ENCODE data around the gene TANC1. TPM values are rescaled to one million over a fixed set of nuclear protein-coding genes. Genes with fewer than 3 reads are reported as not detected.

Gene TANC1
- total RNA-seq, 4 donors from 2014 or later = 27.1 to 57.4 (median 55.1) TPM

- peaks cover 0 to 10% (median 0%) of the 10 kb centered on the region in 3 donors for H3K36me3 ChIP-seq
- no peaks in the 10 kb centered on the region for H3K4me1 ChIP-seq
- no peaks in the 10 kb centered on the region for H3K9me3 ChIP-seq
- no peaks in the 10 kb centered on the region for H3K27me3 ChIP-seq
- no peak overlapping the region for H3K27ac ChIP-seq
- no peak for DNase-seq
- no peak overlapping the region for H3K4me3 ChIP-seq
- TF ChIP-seq POLR2A (IDR thresholded peaks at IDR 0.05) (no peak), CTCF (IDR thresholded peaks at IDR 0.05) (no peak)
These were observed 283.1 kb downstream of the TANC1 start for GRCh38 chr2:159251296-159252173.

GRCh38 chr2:159252905-159253304 lies 284.5 kb downstream of the TANC1 start:
- TF ChIP-seq POLR2A (IDR thresholded peaks at IDR 0.05) (no peak), CTCF (IDR thresholded peaks at IDR 0.05) (no peak)
- peaks cover 0 to 13% (median 0%) of the 10 kb centered on the region in 3 donors for H3K36me3 ChIP-seq
- no peak overlapping the region for H3K27ac ChIP-seq
- no peaks in the 10 kb centered on the region for H3K27me3 ChIP-seq
- no peaks in the 10 kb centered on the region for H3K9me3 ChIP-seq
- DNase-seq = no peak
- no peak overlapping the region for H3K4me3 ChIP-seq
- no peaks in the 10 kb centered on the region for H3K4me1 ChIP-seq

- no peak overlapping the region for H3K4me3 ChIP-seq
- peaks cover 0 to 13% (median 0%) of the 10 kb centered on the region in 3 donors for H3K36me3 ChIP-seq
- no peaks in the 10 kb centered on the region for H3K27me3 ChIP-seq
- no peak overlapping the region for H3K27ac ChIP-seq
- no peaks in the 10 kb centered on the region for H3K4me1 ChIP-seq
- TF ChIP-seq POLR2A (IDR thresholded peaks at IDR 0.05) (no peak), CTCF (IDR thresholded peaks at IDR 0.05) (no peak)
- DNase-seq = no peak
- no peaks in the 10 kb centered on the region for H3K9me3 ChIP-seq
These were observed 287.7 kb downstream of the TANC1 start for GRCh38 chr2:159256159-159256558.

GRCh38 chr2:159262226-159262625 lies 293.8 kb downstream of the TANC1 start:
- H3K9me3 ChIP-seq = no peaks in the 10 kb centered on the region
- DNase-seq = no peak
- H3K4me3 ChIP-seq = no peak overlapping the region
- peaks cover 0 to 9% (median 0%) of the 10 kb centered on the region in 3 donors for H3K36me3 ChIP-seq
- H3K4me1 ChIP-seq = no peaks in the 10 kb centered on the region
- TF ChIP-seq CTCF (IDR thresholded peaks at IDR 0.05) = no peak
- no peak overlapping the region for H3K27ac ChIP-seq
- no peaks in the 10 kb centered on the region for H3K27me3 ChIP-seq

GRCh38 chr2:159262904-159263303 lies 294.5 kb downstream of the TANC1 start:
- H3K9me3 ChIP-seq = no peaks in the 10 kb centered on the region
- H3K4me3 ChIP-seq = no peak overlapping the region
- peaks cover 0 to 5% (median 0%) of the 10 kb centered on the region in 3 donors for H3K36me3 ChIP-seq
- DNase-seq = no peak
- TF ChIP-seq POLR2A (IDR thresholded peaks at IDR 0.05) = no peak
- no peak for TF ChIP-seq CTCF (IDR thresholded peaks at IDR 0.05)
- no peaks in the 10 kb centered on the region for H3K4me1 ChIP-seq
- no peak overlapping the region for H3K27ac ChIP-seq
- no peaks in the 10 kb centered on the region for H3K27me3 ChIP-seq
